Measurements from ENCODE around the gene CNPY1.

GRCh38 chr7:155520114-155520513 lies 26.2 kb downstream of the CNPY1 start:
- TF ChIP-seq POLR2A (IDR thresholded peaks at IDR 0.05; ENCODE audit: low read length) (no peak), GATA1 (IDR thresholded peaks at IDR 0.05; ENCODE audit: low read depth, low read length) (no peak)

Measured in erythroblast (primary cell).